PC-3 (cell line): ENCODE measurements around the gene CYTH3. TPM values are rescaled to one million over a fixed set of nuclear protein-coding genes. Genes with fewer than 3 reads are reported as not detected.

Experiments
- ATAC-seq: fragments of 200-7000 bp; cut with Tn5 transposase; 2 replicates; pipeline ENCODE4 v1.9.1; 2020; ENCODE audit warnings: mild to moderate bottlenecking, moderate library complexity
- BruUV-seq: library from RNA; stranded (reverse); fragments of 400-500 nt; replicated peaks from 2 replicates; lab custom pipeline; 2021; lab: Mats Ljungman, UMichigan
- CTCF ChIA-PET: fragments of 300-600 bp; sonication (Branson Sonifier 250); formaldehyde crosslinking; loops from one replicate; lab custom pipeline; 2022; ENCODE audit warnings: antibody characterized with exemption; lab: Charles Lee
- POLR2A ChIA-PET: fragments of 300-600 bp; sonication (Branson Sonifier 250); formaldehyde crosslinking; loops from one replicate; lab custom pipeline; 2022; ENCODE audit warnings: antibody characterized with exemption; ENCODE audit not compliant: unreplicated experiment; lab: Charles Lee
- DNase-seq: peaks from one replicate; pipeline ENCODE4 v3.0.0-alpha.2; 2015
- H2AFZ ChIP-seq: fragments of 300-600 bp; sonication (generic); 2 replicates; pipeline ENCODE4 v1.6.0; 2016; ENCODE audit warnings: antibody characterized with exemption, low read length
- H3F3A ChIP-seq: fragments of 300-600 bp; sonication (generic); one replicate; pipeline ENCODE4 v1.6.0; 2017; ENCODE audit warnings: antibody characterized with exemption, low read length, control low read depth, mild to moderate bottlenecking; ENCODE audit not compliant: unreplicated experiment
- H3K27ac ChIP-seq: fragments of 300-600 bp; sonication (generic); 2 replicates; pipeline ENCODE4 v1.5.1; 2016; ENCODE audit warnings: mild to moderate bottlenecking, low read length
- H3K27me3 ChIP-seq: fragments of 300-600 bp; sonication (generic); 2 replicates; pipeline ENCODE4 v1.6.1; 2016; ENCODE audit warnings: low read length, mixed read lengths
- H3K36me3 ChIP-seq: fragments of 300-600 bp; sonication (generic); 2 replicates; pipeline ENCODE4 v1.6.1; 2016; ENCODE audit warnings: low read depth, mixed run types, low read length, mixed read lengths
- H3K4me1 ChIP-seq: fragments of 300-600 bp; sonication (generic); 2 replicates; pipeline ENCODE4 v1.5.1; 2016; ENCODE audit warnings: low read length; ENCODE audit not compliant: insufficient read depth
- H3K4me2 ChIP-seq: fragments of 300-600 bp; sonication (generic); 2 replicates; pipeline ENCODE4 v1.6.0; 2016; ENCODE audit warnings: low read length
- H3K4me3 ChIP-seq: fragments of 300-600 bp; sonication (generic); 2 replicates; pipeline ENCODE4 v1.5.1; 2016; ENCODE audit warnings: mild to moderate bottlenecking, low read length, mixed read lengths
- H3K79me2 ChIP-seq: fragments of 300-600 bp; sonication (generic); 2 replicates; pipeline ENCODE4 v1.6.1; 2017; ENCODE audit warnings: low read length, mixed read lengths
- H3K9ac ChIP-seq: fragments of 300-600 bp; sonication (generic); 2 replicates; pipeline ENCODE4 v1.6.0; 2016; ENCODE audit warnings: mild to moderate bottlenecking, low read length
- H3K9me2 ChIP-seq: fragments of 300-600 bp; sonication (generic); replicated peaks from 2 replicates; pipeline ENCODE4 v1.6.1; 2016; ENCODE audit warnings: mixed run types, low read length, mixed read lengths
- H3K9me3 ChIP-seq: fragments of 300-600 bp; sonication (generic); 2 replicates; pipeline ENCODE4 v1.6.1; 2016; ENCODE audit warnings: low read length, mixed read lengths
- H4K20me1 ChIP-seq: fragments of 300-600 bp; sonication (generic); 2 replicates; pipeline ENCODE4 v1.6.1; 2016; ENCODE audit warnings: low read length, mixed read lengths
- CTCF ChIP-seq: fragments of 300-600 bp; sonication (generic); conservative IDR thresholded peaks from 2 replicates; pipeline ENCODE4 v1.5.1; 2017; ENCODE audit warnings: antibody characterized with exemption, low read depth, mild to moderate bottlenecking, low read length
- EZH2 ChIP-seq: fragments of 300-600 bp; sonication (generic); IDR thresholded peaks from one replicate; pipeline ENCODE4 v1.6.1; 2017; ENCODE audit warnings: antibody characterized with exemption, mild to moderate bottlenecking, low read length; ENCODE audit not compliant: unreplicated experiment
- EZH2phosphoT487 ChIP-seq: fragments of 300-600 bp; sonication (generic); IDR thresholded peaks from 2 replicates; pipeline ENCODE4 v1.6.1; 2018; ENCODE audit warnings: mild to moderate bottlenecking, antibody characterized with exemption, low read length, borderline replicate concordance
- intact Hi-C: fragments of 100-400 bp; cut with micrococcal nuclease; formaldehyde crosslinking; loops from 2 replicates; pipeline ENCODE4 v1.9.0; 2023
- total RNA-seq: library from RNA; depleted of rRNA; stranded (reverse); fragments of >200 nt; gene quantifications from 2 replicates; pipeline ENCODE4 v1.2.3, GENCODE V29; 2014

Gene CYTH3
- total RNA-seq, 1 experiment from 2014 or later, result 23.1 TPM

GRCh38 chr7:6181136-6181535 lies 91.3 kb downstream of the CYTH3 start:
- ATAC-seq, result no peak
- H3K4me3 ChIP-seq, result no peak overlapping the region
- no peak overlapping the region for H3K4me2 ChIP-seq
- ChIA-PET CTCF (no interaction called here), POLR2A (no interaction called here)
- no peak for TF ChIP-seq CTCF
- TF ChIP-seq EZH2, result no peak
- TF ChIP-seq EZH2phosphoT487, result no peak
- no peaks in the 10 kb centered on the region for H4K20me1 ChIP-seq
- H3K27ac ChIP-seq, result no peak overlapping the region
- no peaks in the 10 kb centered on the region for H3F3A ChIP-seq
- no peaks in the 10 kb centered on the region for H3K27me3 ChIP-seq
- no peak overlapping the region for H2AFZ ChIP-seq
- H3K79me2 ChIP-seq, result no peaks in the 10 kb centered on the region
- no peak for DNase-seq
- H3K9me2 ChIP-seq, result no peaks in the 10 kb centered on the region
- H3K9me3 ChIP-seq, result no peaks in the 10 kb centered on the region
- no peak overlapping the region for H3K9ac ChIP-seq
- peaks cover 13% of the 10 kb centered on the region for H3K36me3 ChIP-seq
- no TSS peak for BruUV-seq
- intact Hi-C loops, result loop anchor here (5.0 kb wide), 1 partner anchor 141 kb away; no protein-coding TSS in a partner anchor
- peaks cover 8% of the 10 kb centered on the region for H3K4me1 ChIP-seq

- ATAC-seq, result no peak
- POLR2A ChIA-PET, result interaction anchor here (0.5 kb wide), 1 partner anchor 16 kb away, joined by 3 read pairs; no protein-coding TSS in a partner anchor
- no peak overlapping the region for H3K27ac ChIP-seq
Measured at GRCh38 chr7:6180344-6180725, 92.1 kb downstream of the CYTH3 start.

More at GRCh38 chr7:6180344-6180725, 92.1 kb downstream of the CYTH3 start:
- Histone ChIP-seq H3K9me3 (no peaks in the 10 kb centered on the region), H3K79me2 (no peaks in the 10 kb centered on the region), H3K36me3 (peaks cover 13% of the 10 kb centered on the region), H3K4me2 (no peak overlapping the region), H3K9me2 (no peaks in the 10 kb centered on the region), H3K4me1 (peaks cover 16% of the 10 kb centered on the region), H2AFZ (no peak overlapping the region), H3K4me3 (no peak overlapping the region), H3K27me3 (no peaks in the 10 kb centered on the region), H3K9ac (no peak overlapping the region), H3F3A (no peaks in the 10 kb centered on the region), H4K20me1 (no peaks in the 10 kb centered on the region)
- CTCF ChIA-PET, result no interaction called here
- TF ChIP-seq EZH2phosphoT487 (no peak), CTCF (no peak), EZH2 (no peak)
- no peak for DNase-seq
- BruUV-seq, result no TSS peak
- intact Hi-C loops, result loop anchor here (5.0 kb wide), 1 partner anchor 142 kb away; no protein-coding TSS in a partner anchor
